GM23248 (cell line): ENCODE results near the gene METTL15.

Source experiments
- EZH2 ChIP-seq: fragments of 200-600 bp; sonication (generic); IDR thresholded peaks from 2 replicates; pipeline ENCODE4 v1.6.1; 2018; ENCODE audit warnings: antibody characterized with exemption, mild to moderate bottlenecking; ENCODE audit not compliant: insufficient read depth, poor library complexity, severe bottlenecking
- EZH2phosphoT487 ChIP-seq: fragments of 200-600 bp; sonication (generic); IDR thresholded peaks from 2 replicates; pipeline ENCODE4 v1.6.1; 2018; ENCODE audit warnings: antibody characterized with exemption, moderate library complexity, mild to moderate bottlenecking, low read depth; ENCODE audit not compliant: insufficient read depth

DNA sequence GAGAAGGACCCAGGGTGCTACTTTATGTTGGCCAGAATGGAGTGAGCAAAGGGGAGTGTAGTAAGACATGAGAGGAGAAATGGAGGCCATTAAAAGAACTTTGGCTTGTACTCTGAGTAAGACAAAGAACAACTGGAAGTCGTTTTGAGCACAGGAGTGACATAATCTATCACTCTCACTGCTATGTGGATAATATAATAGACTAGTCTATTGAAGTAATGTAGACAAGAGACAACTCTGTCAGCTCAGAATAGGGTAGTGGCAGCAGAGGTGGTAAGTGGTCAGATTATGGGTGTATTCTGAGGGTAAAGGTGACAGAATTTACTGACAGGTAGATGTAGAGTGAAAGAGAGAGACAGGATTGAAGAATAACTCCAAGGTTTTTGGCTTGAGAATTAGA, 8.5 kb upstream of the METTL15 start:
- no peak for TF ChIP-seq EZH2
- no peak for TF ChIP-seq EZH2phosphoT487
